PC-3 (cell line): ENCODE measurements around the gene PCNT. TPM values are rescaled to one million over a fixed set of nuclear protein-coding genes. Genes with fewer than 3 reads are reported as not detected.

ENCODE experiments used
- ATAC-seq: fragments of 200-7000 bp; cut with Tn5 transposase; 2 replicates; pipeline ENCODE4 v1.9.1; 2020; ENCODE audit warnings: mild to moderate bottlenecking, moderate library complexity
- BruUV-seq: library from RNA; stranded (reverse); fragments of 400-500 nt; replicated peaks from 2 replicates; lab custom pipeline; 2021; lab: Mats Ljungman, UMichigan
- CTCF ChIA-PET: fragments of 300-600 bp; sonication (Branson Sonifier 250); formaldehyde crosslinking; loops from one replicate; lab custom pipeline; 2022; ENCODE audit warnings: antibody characterized with exemption; lab: Charles Lee
- POLR2A ChIA-PET: fragments of 300-600 bp; sonication (Branson Sonifier 250); formaldehyde crosslinking; loops from one replicate; lab custom pipeline; 2022; ENCODE audit warnings: antibody characterized with exemption; ENCODE audit not compliant: unreplicated experiment; lab: Charles Lee
- DNase-seq: peaks from one replicate; pipeline ENCODE4 v3.0.0-alpha.2; 2015
- H2AFZ ChIP-seq: fragments of 300-600 bp; sonication (generic); 2 replicates; pipeline ENCODE4 v1.6.0; 2016; ENCODE audit warnings: antibody characterized with exemption, low read length
- H3F3A ChIP-seq: fragments of 300-600 bp; sonication (generic); one replicate; pipeline ENCODE4 v1.6.0; 2017; ENCODE audit warnings: antibody characterized with exemption, low read length, control low read depth, mild to moderate bottlenecking; ENCODE audit not compliant: unreplicated experiment
- H3K27ac ChIP-seq: fragments of 300-600 bp; sonication (generic); 2 replicates; pipeline ENCODE4 v1.5.1; 2016; ENCODE audit warnings: mild to moderate bottlenecking, low read length
- H3K27me3 ChIP-seq: fragments of 300-600 bp; sonication (generic); 2 replicates; pipeline ENCODE4 v1.6.1; 2016; ENCODE audit warnings: low read length, mixed read lengths
- H3K36me3 ChIP-seq: fragments of 300-600 bp; sonication (generic); 2 replicates; pipeline ENCODE4 v1.6.1; 2016; ENCODE audit warnings: low read depth, mixed run types, low read length, mixed read lengths
- H3K4me1 ChIP-seq: fragments of 300-600 bp; sonication (generic); 2 replicates; pipeline ENCODE4 v1.5.1; 2016; ENCODE audit warnings: low read length; ENCODE audit not compliant: insufficient read depth
- H3K4me2 ChIP-seq: fragments of 300-600 bp; sonication (generic); 2 replicates; pipeline ENCODE4 v1.6.0; 2016; ENCODE audit warnings: low read length
- H3K4me3 ChIP-seq: fragments of 300-600 bp; sonication (generic); 2 replicates; pipeline ENCODE4 v1.5.1; 2016; ENCODE audit warnings: mild to moderate bottlenecking, low read length, mixed read lengths
- H3K79me2 ChIP-seq: fragments of 300-600 bp; sonication (generic); 2 replicates; pipeline ENCODE4 v1.6.1; 2017; ENCODE audit warnings: low read length, mixed read lengths
- H3K9ac ChIP-seq: fragments of 300-600 bp; sonication (generic); 2 replicates; pipeline ENCODE4 v1.6.0; 2016; ENCODE audit warnings: mild to moderate bottlenecking, low read length
- H3K9me2 ChIP-seq: fragments of 300-600 bp; sonication (generic); replicated peaks from 2 replicates; pipeline ENCODE4 v1.6.1; 2016; ENCODE audit warnings: mixed run types, low read length, mixed read lengths
- H3K9me3 ChIP-seq: fragments of 300-600 bp; sonication (generic); 2 replicates; pipeline ENCODE4 v1.6.1; 2016; ENCODE audit warnings: low read length, mixed read lengths
- H4K20me1 ChIP-seq: fragments of 300-600 bp; sonication (generic); 2 replicates; pipeline ENCODE4 v1.6.1; 2016; ENCODE audit warnings: low read length, mixed read lengths
- EZH2 ChIP-seq: fragments of 300-600 bp; sonication (generic); IDR thresholded peaks from one replicate; pipeline ENCODE4 v1.6.1; 2017; ENCODE audit warnings: antibody characterized with exemption, mild to moderate bottlenecking, low read length; ENCODE audit not compliant: unreplicated experiment
- EZH2phosphoT487 ChIP-seq: fragments of 300-600 bp; sonication (generic); IDR thresholded peaks from 2 replicates; pipeline ENCODE4 v1.6.1; 2018; ENCODE audit warnings: mild to moderate bottlenecking, antibody characterized with exemption, low read length, borderline replicate concordance
- intact Hi-C: fragments of 100-400 bp; cut with micrococcal nuclease; formaldehyde crosslinking; loops from 2 replicates; pipeline ENCODE4 v1.9.0; 2023
- total RNA-seq: library from RNA; depleted of rRNA; stranded (reverse); fragments of >200 nt; gene quantifications from 2 replicates; pipeline ENCODE4 v1.2.3, GENCODE V29; 2014
- TF ChIP-seq, protein P1 (sequence below): fragments of 300-600 bp; sonication (generic); conservative IDR thresholded peaks from 2 replicates; pipeline ENCODE4 v1.5.1; 2017; ENCODE audit warnings: antibody characterized with exemption, low read depth, mild to moderate bottlenecking, low read length

PCNT gene
- total RNA-seq, 1 experiment from 2014 or later: 51.4 TPM

DNA sequence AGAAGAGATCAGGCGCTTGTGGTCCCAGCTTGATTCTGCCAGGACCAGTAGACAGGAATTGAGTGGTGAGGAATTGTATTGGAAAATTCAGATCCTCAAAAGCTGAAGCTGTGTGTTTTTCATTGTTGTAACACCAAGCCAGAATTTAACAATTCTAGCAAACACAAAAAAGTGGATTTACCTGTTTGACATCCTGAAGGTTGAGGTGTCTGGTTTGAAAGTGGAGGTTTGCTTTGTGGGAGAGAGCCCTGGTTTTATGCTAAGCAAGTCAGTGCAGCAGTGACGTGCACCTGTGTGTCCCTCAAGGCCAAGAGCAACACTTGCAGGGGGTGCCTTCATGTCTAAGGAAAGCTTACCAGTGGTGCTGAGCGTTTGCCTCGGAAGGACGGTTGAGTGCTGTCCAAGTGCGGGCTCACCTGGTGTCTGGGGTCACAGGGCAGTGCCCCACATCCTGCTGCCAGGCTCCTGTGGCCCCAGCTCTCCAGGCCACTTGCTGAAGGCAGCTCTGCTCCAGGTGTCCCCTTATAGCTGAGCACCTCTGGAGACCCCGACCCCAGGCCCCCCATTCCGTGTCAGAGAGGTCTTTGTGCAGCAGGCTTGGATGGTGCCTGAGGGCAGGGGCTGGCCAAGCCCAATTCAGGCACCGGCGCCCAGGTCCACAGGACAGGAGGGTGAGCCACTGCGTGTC is 27.7 kb downstream of the PCNT start:
- ChIA-PET CTCF (no interaction called here), POLR2A (no interaction called here)
- ATAC-seq (peak; percentile 59), DNase-seq (peak; percentile 47)
- H3K27ac ChIP-seq: no peak overlapping the region
- TF ChIP-seq, protein P1, sequence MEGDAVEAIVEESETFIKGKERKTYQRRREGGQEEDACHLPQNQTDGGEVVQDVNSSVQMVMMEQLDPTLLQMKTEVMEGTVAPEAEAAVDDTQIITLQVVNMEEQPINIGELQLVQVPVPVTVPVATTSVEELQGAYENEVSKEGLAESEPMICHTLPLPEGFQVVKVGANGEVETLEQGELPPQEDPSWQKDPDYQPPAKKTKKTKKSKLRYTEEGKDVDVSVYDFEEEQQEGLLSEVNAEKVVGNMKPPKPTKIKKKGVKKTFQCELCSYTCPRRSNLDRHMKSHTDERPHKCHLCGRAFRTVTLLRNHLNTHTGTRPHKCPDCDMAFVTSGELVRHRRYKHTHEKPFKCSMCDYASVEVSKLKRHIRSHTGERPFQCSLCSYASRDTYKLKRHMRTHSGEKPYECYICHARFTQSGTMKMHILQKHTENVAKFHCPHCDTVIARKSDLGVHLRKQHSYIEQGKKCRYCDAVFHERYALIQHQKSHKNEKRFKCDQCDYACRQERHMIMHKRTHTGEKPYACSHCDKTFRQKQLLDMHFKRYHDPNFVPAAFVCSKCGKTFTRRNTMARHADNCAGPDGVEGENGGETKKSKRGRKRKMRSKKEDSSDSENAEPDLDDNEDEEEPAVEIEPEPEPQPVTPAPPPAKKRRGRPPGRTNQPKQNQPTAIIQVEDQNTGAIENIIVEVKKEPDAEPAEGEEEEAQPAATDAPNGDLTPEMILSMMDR: no peak
- TF ChIP-seq EZH2: no peak
- TF ChIP-seq EZH2phosphoT487: no peak
- H3K4me1 ChIP-seq: 0 out of 2 replicates have a peak, but pooled peaks cover 5% of the 10 kb centered on the region
- intact Hi-C loops: no loop called here
- no peaks in the 10 kb centered on the region for H4K20me1 ChIP-seq
- no peak overlapping the region for H3K4me3 ChIP-seq
- H3K9ac ChIP-seq: no peak overlapping the region
- H3K9me3 ChIP-seq: no peaks in the 10 kb centered on the region
- no peaks in the 10 kb centered on the region for H3K79me2 ChIP-seq
- H3K36me3 ChIP-seq: peaks cover 56% of the 10 kb centered on the region
- no TSS peak for BruUV-seq
- H2AFZ ChIP-seq: no peak overlapping the region
- H3F3A ChIP-seq: no peaks in the 10 kb centered on the region
- no peaks in the 10 kb centered on the region for H3K9me2 ChIP-seq
- no peak overlapping the region for H3K4me2 ChIP-seq
- no peaks in the 10 kb centered on the region for H3K27me3 ChIP-seq

DNA sequence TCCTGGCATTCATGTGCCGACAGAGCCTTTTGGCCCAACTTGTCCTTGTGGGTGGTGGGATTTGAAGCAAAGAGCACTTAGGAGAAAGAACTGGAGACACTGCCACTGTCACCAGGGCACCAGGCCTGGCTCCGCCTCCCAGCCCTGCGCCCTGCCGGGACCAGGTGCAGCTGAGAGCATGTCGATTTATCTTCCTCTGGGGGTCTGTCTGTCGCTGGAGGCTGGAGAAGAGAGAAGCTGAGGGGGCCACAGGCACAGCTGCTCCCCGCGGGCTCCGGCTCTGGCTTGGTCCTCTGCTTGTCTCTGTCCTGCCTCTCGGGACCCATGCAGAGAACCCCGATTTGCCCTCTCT is 28.2 kb downstream of the PCNT start:
- Histone ChIP-seq H2AFZ (no peak overlapping the region), H3K9ac (no peak overlapping the region), H3F3A (no peaks in the 10 kb centered on the region), H3K9me3 (no peaks in the 10 kb centered on the region), H3K4me3 (no peak overlapping the region), H3K27ac (no peak overlapping the region), H3K4me2 (no peak overlapping the region), H3K27me3 (no peaks in the 10 kb centered on the region), H4K20me1 (no peaks in the 10 kb centered on the region), H3K4me1 (0 out of 2 replicates have a peak, but pooled peaks cover 5% of the 10 kb centered on the region), H3K36me3 (peaks cover 54% of the 10 kb centered on the region), H3K79me2 (no peaks in the 10 kb centered on the region), H3K9me2 (no peaks in the 10 kb centered on the region)
- no peak for DNase-seq
- intact Hi-C loops: no loop called here
- ATAC-seq: no peak
- BruUV-seq: no TSS peak
- ChIA-PET POLR2A (no interaction called here), CTCF (no interaction called here)
- TF ChIP-seq, protein P1: no peak
- TF ChIP-seq EZH2 (no peak), EZH2phosphoT487 (no peak)

DNA sequence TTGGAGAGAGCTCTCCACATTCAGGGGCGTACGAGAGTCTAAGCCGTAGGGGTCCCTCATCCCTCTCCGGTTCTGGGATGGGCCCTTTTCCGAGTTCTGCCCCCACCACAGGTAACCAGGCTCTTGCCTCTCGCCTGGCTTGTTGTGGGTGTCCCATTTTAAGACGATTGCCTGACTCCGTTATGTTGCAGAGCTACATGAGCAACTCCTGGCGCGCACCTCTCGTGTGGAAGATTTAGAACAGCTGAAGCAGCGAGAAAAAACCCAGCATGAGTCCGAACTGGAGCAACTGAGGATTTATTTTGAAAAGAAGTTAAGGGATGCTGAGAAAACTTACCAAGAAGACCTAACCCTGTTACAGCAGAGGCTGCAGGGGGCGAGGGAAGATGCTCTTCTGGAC is 29.0 kb downstream of the PCNT start:
- no peak overlapping the region for H3K9ac ChIP-seq
- no peak for ATAC-seq
- H3K9me3 ChIP-seq: no peaks in the 10 kb centered on the region
- no TSS peak for BruUV-seq
- CTCF ChIA-PET: no interaction called here
- TF ChIP-seq, protein P1: no peak
- H3F3A ChIP-seq: no peaks in the 10 kb centered on the region
- H3K79me2 ChIP-seq: no peaks in the 10 kb centered on the region
- H3K4me1 ChIP-seq: 0 out of 2 replicates have a peak, but pooled peaks cover 5% of the 10 kb centered on the region
- H3K27ac ChIP-seq: no peak overlapping the region
- H2AFZ ChIP-seq: no peak overlapping the region
- peaks cover 56% of the 10 kb centered on the region for H3K36me3 ChIP-seq
- intact Hi-C loops: no loop called here
- H3K4me2 ChIP-seq: no peak overlapping the region
- H3K27me3 ChIP-seq: no peaks in the 10 kb centered on the region
- no peaks in the 10 kb centered on the region for H4K20me1 ChIP-seq
- no peaks in the 10 kb centered on the region for H3K9me2 ChIP-seq
- DNase-seq: no peak
- no peak overlapping the region for H3K4me3 ChIP-seq
- POLR2A ChIA-PET: no interaction called here
